Measurements from ENCODE around the gene TSC2.

TSC2 gene

GRCh38 chr16:2015117-2015946, 32.5 kb upstream of the TSC2 start:
- no peak for DNase-seq (ENCODE audit: low read depth)
- no peak overlapping the region for H3K4me3 ChIP-seq (ENCODE audit: low read length)
- no peak for TF ChIP-seq CTCF (conservative IDR thresholded peaks at IDR 0.05; ENCODE audit: low read length)

- no peak for DNase-seq (ENCODE audit: low read depth)
- no peak overlapping the region for H3K4me3 ChIP-seq (ENCODE audit: low read length)
- no peak for TF ChIP-seq CTCF (conservative IDR thresholded peaks at IDR 0.05; ENCODE audit: low read length)
These were observed 31.9 kb upstream of the TSC2 start for GRCh38 chr16:2015947-2016208.

- DNase-seq (ENCODE audit: low read depth): no peak
- no peak overlapping the region for H3K4me3 ChIP-seq (ENCODE audit: low read length)
- peak; percentile 31 for TF ChIP-seq CTCF (conservative IDR thresholded peaks at IDR 0.05; ENCODE audit: low read length)
These were observed 31.3 kb upstream of the TSC2 start for GRCh38 chr16:2016407-2016922.

- DNase-seq (ENCODE audit: low read depth): no peak
- no peak within 1 kb of the TSS for H3K4me3 ChIP-seq (ENCODE audit: low read length)
- no peak for TF ChIP-seq CTCF (conservative IDR thresholded peaks at IDR 0.05; ENCODE audit: low read length)
These were observed 28.3 kb upstream of the TSC2 start, which contains the start of gene NPW for GRCh38 chr16:2019518-2019920. Gene NPW (plus strand): TSS chr16:2019785.

GRCh38 chr16:2019921-2020831, 27.6 kb upstream of the TSC2 start:
- no peak overlapping the region for H3K4me3 ChIP-seq (ENCODE audit: low read length)
- DNase-seq (ENCODE audit: low read depth): no peak
- no peak for TF ChIP-seq CTCF (conservative IDR thresholded peaks at IDR 0.05; ENCODE audit: low read length)

GRCh38 chr16:2022723-2023091, 25.1 kb upstream of the TSC2 start:
- no peak for TF ChIP-seq CTCF (conservative IDR thresholded peaks at IDR 0.05; ENCODE audit: low read length)
- peak; percentile 32 for DNase-seq (ENCODE audit: low read depth)
- peak overlapping the region; percentile 49 for H3K4me3 ChIP-seq (ENCODE audit: low read length)

All from AG10803 (cell line).